ENCODE measurements around the gene CADPS2. TPM values are rescaled to one million over a fixed set of nuclear protein-coding genes. Genes with fewer than 3 reads are reported as not detected.

CADPS2 gene
- total and polyA plus RNA-seq, 2 donors (not counting 1 experiment from before 2014, with no cell fraction given): 11.5 to 32.2 TPM

DNA sequence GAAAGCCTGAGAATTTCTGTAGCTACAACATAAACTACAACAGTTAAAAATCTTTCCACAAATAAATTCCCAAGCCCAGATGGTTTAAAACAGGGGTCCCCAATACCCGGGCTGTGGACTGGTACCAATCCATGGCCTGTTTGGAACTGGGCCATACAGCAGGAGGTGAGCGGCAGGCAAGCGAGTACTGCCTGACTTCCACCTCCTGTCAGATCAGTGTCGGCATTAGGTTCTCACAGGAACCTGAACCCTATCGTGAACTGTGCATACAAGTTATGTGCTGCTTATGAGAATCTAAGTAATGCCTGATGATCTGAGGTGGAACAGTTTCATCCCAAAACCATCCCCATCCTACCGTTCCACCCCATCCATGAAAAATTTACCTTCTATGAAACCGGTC lies 421.0 kb downstream of the CADPS2 start:
- Histone ChIP-seq H3K4me2 (ENCODE audit: extremely low read depth, insufficient read depth, low read length) (no peak overlapping the region), H2AFZ (ENCODE audit: low read length) (no peak overlapping the region), H3K36me3 (ENCODE audit: control insufficient read depth, insufficient read depth, low read length) (no peaks in the 10 kb centered on the region), H3K9ac (ENCODE audit: insufficient read depth, low read length) (no peak overlapping the region), H3K9me3 (ENCODE audit: control insufficient read depth, insufficient read depth, low read depth, low read length) (no peaks in the 10 kb centered on the region), H3K79me2 (ENCODE audit: control insufficient read depth, insufficient read depth, low read length) (no peaks in the 10 kb centered on the region), H3K4me3 (replicated peaks in 1 of 4; ENCODE audit: control extremely low read depth in 1 of 4, insufficient read depth in 1 of 4, low read depth in 3 of 4, low read length in 4 of 4) (no peak overlapping the region), H3K27ac (ENCODE audit: insufficient read depth, low read length) (no peak overlapping the region), H3K4me1 (ENCODE audit: control insufficient read depth, extremely low read depth, insufficient read depth, low read length) (no peaks in the 10 kb centered on the region), H4K20me1 (ENCODE audit: control insufficient read depth, extremely low read depth, insufficient read depth, low read length) (no peaks in the 10 kb centered on the region), H3K27me3 (ENCODE audit: control insufficient read depth, insufficient read depth, low read length) (no peaks in the 10 kb centered on the region)
- DNase-seq (ENCODE audit: low read depth in 2 of 2): no peak
- TF ChIP-seq, protein P1, sequence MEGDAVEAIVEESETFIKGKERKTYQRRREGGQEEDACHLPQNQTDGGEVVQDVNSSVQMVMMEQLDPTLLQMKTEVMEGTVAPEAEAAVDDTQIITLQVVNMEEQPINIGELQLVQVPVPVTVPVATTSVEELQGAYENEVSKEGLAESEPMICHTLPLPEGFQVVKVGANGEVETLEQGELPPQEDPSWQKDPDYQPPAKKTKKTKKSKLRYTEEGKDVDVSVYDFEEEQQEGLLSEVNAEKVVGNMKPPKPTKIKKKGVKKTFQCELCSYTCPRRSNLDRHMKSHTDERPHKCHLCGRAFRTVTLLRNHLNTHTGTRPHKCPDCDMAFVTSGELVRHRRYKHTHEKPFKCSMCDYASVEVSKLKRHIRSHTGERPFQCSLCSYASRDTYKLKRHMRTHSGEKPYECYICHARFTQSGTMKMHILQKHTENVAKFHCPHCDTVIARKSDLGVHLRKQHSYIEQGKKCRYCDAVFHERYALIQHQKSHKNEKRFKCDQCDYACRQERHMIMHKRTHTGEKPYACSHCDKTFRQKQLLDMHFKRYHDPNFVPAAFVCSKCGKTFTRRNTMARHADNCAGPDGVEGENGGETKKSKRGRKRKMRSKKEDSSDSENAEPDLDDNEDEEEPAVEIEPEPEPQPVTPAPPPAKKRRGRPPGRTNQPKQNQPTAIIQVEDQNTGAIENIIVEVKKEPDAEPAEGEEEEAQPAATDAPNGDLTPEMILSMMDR (conservative IDR thresholded peaks at IDR 0.05 in 1 of 2, IDR thresholded peaks at IDR 0.05 in 1 of 2; ENCODE audit: low read depth in 1 of 2, low read length in 2 of 2): no peak
- no peak for TF ChIP-seq EZH2 (IDR thresholded peaks at IDR 0.05; ENCODE audit: low read length, missing control alignments)

DNA sequence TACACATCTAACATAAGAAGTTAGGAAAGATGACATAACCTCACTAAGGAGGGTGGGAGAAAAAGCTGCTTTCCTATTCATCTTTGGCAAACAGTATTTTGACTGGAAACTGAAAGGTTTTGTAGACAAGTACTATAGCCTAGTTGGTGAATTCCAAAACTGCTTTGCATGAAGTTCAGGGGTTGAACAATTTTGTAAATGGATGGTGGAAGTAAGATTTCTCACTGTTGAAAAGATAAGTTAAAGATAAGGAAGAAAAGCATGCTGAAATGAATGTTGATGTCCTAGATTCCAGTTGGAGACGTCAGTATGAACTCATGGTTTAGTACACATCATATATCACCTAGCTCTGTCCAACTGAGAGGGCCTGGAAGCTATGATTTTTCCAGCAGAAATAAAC lies 422.6 kb downstream of the CADPS2 start:
- Histone ChIP-seq H3K36me3 (ENCODE audit: control insufficient read depth, insufficient read depth, low read length) (no peaks in the 10 kb centered on the region), H3K4me3 (replicated peaks in 1 of 4; ENCODE audit: control extremely low read depth in 1 of 4, insufficient read depth in 1 of 4, low read depth in 3 of 4, low read length in 4 of 4) (no peak overlapping the region), H3K27me3 (ENCODE audit: control insufficient read depth, insufficient read depth, low read length) (no peaks in the 10 kb centered on the region), H3K4me2 (ENCODE audit: extremely low read depth, insufficient read depth, low read length) (no peak overlapping the region), H3K79me2 (ENCODE audit: control insufficient read depth, insufficient read depth, low read length) (no peaks in the 10 kb centered on the region), H3K9me3 (ENCODE audit: control insufficient read depth, insufficient read depth, low read depth, low read length) (no peaks in the 10 kb centered on the region), H2AFZ (ENCODE audit: low read length) (no peak overlapping the region), H4K20me1 (ENCODE audit: control insufficient read depth, extremely low read depth, insufficient read depth, low read length) (no peaks in the 10 kb centered on the region), H3K9ac (ENCODE audit: insufficient read depth, low read length) (no peak overlapping the region), H3K4me1 (ENCODE audit: control insufficient read depth, extremely low read depth, insufficient read depth, low read length) (no peaks in the 10 kb centered on the region), H3K27ac (ENCODE audit: insufficient read depth, low read length) (no peak overlapping the region)
- peak in 1 of 2 donors; percentile 1 for DNase-seq (ENCODE audit: low read depth in 2 of 2)
- TF ChIP-seq, protein P1 (conservative IDR thresholded peaks at IDR 0.05 in 1 of 2, IDR thresholded peaks at IDR 0.05 in 1 of 2; ENCODE audit: low read depth in 1 of 2, low read length in 2 of 2): no peak
- no peak for TF ChIP-seq EZH2 (IDR thresholded peaks at IDR 0.05; ENCODE audit: low read length, missing control alignments)

GRCh38 chr7:122460936-122461335 lies 425.3 kb downstream of the CADPS2 start:
- DNase-seq (ENCODE audit: low read depth in 2 of 2): no peak
- Histone ChIP-seq H3K27me3 (ENCODE audit: control insufficient read depth, insufficient read depth, low read length) (no peaks in the 10 kb centered on the region), H3K36me3 (ENCODE audit: control insufficient read depth, insufficient read depth, low read length) (no peaks in the 10 kb centered on the region), H3K4me1 (ENCODE audit: control insufficient read depth, extremely low read depth, insufficient read depth, low read length) (no peaks in the 10 kb centered on the region), H3K27ac (ENCODE audit: insufficient read depth, low read length) (no peak overlapping the region), H3K4me2 (ENCODE audit: extremely low read depth, insufficient read depth, low read length) (no peak overlapping the region), H3K9me3 (ENCODE audit: control insufficient read depth, insufficient read depth, low read depth, low read length) (no peaks in the 10 kb centered on the region), H3K4me3 (replicated peaks in 1 of 4; ENCODE audit: control extremely low read depth in 1 of 4, insufficient read depth in 1 of 4, low read depth in 3 of 4, low read length in 4 of 4) (no peak overlapping the region), H3K9ac (ENCODE audit: insufficient read depth, low read length) (no peak overlapping the region), H4K20me1 (ENCODE audit: control insufficient read depth, extremely low read depth, insufficient read depth, low read length) (no peaks in the 10 kb centered on the region), H3K79me2 (ENCODE audit: control insufficient read depth, insufficient read depth, low read length) (no peaks in the 10 kb centered on the region), H2AFZ (ENCODE audit: low read length) (no peak overlapping the region)
- TF ChIP-seq EZH2 (IDR thresholded peaks at IDR 0.05; ENCODE audit: low read length, missing control alignments): no peak
- TF ChIP-seq, protein P1 (conservative IDR thresholded peaks at IDR 0.05 in 1 of 2, IDR thresholded peaks at IDR 0.05 in 1 of 2; ENCODE audit: low read depth in 1 of 2, low read length in 2 of 2): no peak
